GM21619 (cell line): ENCODE measurements around the gene FBLL1.
"Not testable (repeated sequence)": the region's sequence is repeated elsewhere in the genome, so short reads cannot be mapped to it uniquely, and the experiment has no call there.

Experiments used
- ATAC-seq: cut with Tn5 transposase; IDR thresholded peaks from one replicate; pipeline ENCODE4 v1.9.1; 2021; ENCODE audit not compliant: unreplicated experiment

FBLL1 gene

DNA sequence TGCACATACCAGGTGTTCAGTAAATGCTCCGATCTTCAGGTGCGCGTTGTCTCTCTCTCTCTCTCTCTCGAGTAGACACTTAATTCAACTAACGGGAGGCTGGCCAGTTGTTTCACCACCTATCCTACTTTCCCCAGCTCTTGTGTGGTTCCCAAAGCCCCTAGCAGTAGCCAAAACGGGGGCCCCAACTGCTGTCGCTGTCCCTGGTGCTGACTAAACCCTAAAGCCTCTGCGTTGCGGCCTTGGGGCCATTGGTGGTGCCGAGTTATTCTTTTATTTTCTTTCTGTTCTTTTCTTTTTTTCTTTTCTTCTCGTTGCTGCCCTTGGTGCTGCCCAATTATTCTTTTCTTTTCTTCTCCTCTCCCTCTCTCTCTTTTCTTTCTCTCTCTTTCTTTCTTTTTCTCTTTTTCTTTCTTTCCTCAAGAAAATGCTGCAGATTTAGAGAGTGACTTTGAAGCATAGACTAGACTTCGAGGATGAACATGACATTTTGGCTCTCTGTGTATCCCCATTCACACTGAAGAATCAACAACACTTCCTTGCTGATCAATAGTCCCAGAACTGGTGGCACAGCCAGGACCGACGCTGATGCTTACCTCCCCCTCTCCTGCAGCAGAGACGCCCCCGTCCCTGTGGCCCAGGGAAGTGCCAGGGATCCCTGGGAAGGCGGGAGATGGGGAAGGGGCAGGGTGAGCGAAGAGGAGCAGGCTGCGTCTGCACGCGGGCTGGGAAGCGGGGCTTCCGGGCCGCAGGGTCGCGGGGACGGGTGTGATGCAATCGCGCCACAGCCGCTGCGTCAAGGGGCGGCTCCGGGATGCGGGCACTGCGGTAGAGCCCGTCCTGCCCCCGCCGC is at the start of gene FBLL1:
Gene FBLL1 (plus strand): TSS at position 785 of the 853 bp plus-strand sequence. CDS start 200 bp downstream, outside the sequence.
- ATAC-seq: no peak

DNA sequence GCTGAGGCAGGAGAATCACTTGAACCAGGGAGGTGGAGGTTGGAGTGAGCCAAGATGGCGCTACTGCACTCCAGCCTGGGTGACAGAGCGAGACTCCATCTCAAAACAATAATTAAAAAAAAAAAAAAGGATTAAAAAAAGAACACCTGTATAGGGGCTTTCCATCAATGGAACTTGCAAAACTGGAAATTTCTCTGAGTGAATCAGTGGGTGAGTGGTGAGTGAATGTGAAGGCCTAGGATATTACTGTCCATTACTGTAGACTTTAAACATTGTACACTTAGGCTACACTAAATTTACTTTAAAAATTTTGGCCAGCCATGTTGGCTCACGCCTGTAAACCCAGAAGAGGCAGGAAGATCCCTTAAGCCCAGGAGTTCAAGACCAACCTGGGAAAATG is 48.5 kb upstream of the FBLL1 start:
- no peak for ATAC-seq

DNA sequence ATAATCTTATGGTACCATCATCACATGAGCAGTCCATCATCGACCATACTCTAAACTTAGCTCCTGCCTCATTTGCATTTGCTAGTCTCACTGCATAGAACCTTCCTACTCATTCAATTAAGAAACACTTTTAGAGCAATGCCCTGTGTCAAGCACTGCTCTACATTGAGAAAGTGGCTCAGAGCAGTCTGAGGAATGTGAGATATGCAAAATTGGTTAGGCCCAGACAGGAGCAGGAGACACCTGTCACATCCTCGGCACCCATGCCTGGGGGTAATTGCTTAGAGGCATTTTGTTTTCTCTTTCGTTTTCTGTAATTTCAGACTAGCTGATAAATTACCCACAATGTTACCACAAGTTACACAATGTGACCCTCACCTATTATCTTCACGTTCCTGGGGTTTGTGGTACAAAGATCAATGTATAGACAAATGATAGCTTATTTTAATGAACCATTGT is 47.7 kb upstream of the FBLL1 start:
- ATAC-seq: peak; percentile 95

GRCh38 chr5:168482361-168482760 is 46.7 kb upstream of the FBLL1 start:
- ATAC-seq: no peak

- ATAC-seq: peak; percentile 77
These were observed 42.8 kb upstream of the FBLL1 start, which contains the start of gene RARS1 for GRCh38 chr5:168486136-168486879. TSS of gene RARS1 (plus strand) at chr5:168486471. CDS start at chr5:168486499, 28 bp downstream.

DNA sequence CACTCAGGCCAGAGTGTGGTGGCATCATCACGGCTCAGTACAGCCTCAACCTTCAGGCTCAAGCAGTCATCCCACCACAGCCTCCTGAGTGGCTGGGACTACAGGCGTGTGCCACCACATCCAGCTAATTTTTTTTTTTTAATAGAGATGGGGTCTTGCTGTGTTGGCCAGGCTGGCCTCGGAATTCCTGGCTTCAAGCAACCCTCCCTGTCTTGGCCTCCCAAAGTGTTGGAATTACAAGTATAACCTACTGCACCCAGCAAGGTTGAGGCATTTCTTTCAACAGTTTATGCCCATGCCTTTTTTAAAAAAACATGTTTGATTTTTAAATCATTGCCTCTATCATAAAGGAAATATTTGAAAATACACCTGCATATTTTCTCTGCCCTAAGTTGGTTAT is 40.0 kb upstream of the FBLL1 start:
- ATAC-seq: no peak

DNA sequence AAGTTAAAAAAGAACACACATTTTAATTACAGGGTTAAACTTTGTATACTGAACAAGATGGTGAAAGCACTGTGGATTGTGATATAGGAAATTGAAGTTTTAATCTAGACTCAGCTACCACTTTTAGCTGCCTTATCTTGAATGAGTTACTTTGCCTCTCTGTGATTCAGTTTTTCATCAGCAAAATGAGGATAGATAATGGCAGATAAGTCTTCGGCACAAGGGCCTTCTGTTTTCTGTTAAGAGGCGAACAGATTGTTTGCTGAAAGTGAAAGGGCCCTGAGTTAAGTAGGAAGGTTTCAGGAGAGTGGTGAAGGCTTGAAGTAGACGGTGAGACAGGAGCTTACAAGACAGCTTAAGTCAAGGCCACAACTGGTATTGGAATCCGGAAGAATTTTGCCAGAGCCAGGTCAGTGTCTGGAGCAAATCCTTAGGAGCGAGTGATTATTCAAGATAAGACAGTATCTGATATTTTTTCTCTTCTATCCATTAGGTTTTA is 35.0 kb upstream of the FBLL1 start:
- ATAC-seq: no peak

DNA sequence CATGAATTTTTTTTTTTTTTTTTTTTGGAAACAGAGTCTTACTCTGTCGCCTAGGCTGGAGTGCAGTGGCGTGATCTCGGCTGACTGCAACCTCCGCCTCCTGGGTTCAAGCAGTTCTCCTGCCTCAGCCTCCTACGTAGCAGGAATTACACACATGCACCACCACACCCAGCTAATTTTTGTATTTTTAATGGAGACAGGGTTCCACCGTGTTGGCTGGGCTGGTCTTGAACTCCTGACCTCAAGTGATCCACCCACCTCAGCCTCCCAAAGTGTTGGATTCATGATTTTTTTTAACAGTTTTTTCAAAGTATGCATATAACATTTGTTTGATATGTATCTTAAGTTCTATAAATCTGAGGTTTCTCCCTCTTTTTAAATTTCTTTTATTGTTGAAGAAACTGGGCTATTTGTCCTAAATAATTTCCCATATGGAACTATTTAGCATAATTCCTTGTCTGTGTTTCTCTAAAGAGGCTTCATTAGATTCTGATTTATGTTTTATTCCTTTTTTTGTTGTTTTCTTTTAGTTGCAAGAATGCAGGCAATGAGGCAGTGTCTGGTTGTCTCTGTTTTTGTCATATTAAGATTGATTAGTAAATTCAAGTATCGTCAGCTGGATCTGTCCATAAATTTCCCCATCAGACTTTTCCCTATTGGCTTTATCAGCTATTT is 26.4 kb upstream of the FBLL1 start:
- ATAC-seq: no peak

DNA sequence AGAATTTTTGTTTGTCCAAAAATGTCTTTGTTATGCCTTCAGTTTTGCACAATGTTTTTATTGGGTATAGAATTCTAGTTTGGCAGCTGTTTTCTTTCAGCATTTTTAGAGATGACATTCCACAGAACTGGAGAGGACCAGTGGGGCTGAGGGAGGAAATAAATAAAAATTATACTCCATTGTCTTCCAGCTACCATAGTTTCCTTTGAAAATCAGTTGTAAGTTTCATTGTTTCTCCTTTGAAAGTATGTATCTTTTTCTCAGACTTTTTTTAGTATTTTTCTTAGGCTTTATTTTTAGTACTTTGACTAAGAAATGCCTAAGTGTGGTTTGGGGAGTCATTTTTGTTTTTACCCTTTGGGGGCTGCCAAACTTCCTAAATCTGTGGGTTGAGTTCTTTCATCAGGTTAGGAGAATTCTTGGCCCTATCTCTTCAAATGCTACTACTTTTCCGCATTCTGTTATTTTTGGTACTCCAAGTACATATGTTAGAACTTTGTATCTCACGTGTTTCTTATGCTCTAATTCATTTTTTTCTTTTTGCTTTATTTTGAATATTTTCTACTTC is 15.2 kb upstream of the FBLL1 start:
- ATAC-seq: no peak

DNA sequence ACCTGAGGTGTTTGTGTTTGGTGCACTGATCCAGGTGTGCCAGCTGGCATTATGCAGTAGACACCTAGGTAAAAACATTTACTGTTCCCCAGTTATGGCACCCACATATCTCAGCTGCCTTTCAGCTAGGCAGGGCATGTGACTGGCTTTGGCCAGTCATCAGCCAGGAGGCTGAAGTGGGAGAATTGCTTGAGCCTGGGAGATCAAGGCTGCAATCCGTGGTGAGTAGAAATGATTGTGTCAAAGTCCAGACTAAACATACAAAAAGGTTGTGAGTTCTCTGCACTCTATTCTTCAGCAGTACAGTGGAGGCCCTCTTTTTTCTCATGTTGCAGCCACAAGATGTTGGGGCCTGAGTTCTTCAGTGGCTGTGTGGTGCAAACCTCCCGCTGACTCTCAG is 3.2 kb upstream of the FBLL1 start:
- ATAC-seq: no peak

GRCh38 chr5:168527756-168528295 is 1.3 kb upstream of the FBLL1 start:
- no peak for ATAC-seq

DNA sequence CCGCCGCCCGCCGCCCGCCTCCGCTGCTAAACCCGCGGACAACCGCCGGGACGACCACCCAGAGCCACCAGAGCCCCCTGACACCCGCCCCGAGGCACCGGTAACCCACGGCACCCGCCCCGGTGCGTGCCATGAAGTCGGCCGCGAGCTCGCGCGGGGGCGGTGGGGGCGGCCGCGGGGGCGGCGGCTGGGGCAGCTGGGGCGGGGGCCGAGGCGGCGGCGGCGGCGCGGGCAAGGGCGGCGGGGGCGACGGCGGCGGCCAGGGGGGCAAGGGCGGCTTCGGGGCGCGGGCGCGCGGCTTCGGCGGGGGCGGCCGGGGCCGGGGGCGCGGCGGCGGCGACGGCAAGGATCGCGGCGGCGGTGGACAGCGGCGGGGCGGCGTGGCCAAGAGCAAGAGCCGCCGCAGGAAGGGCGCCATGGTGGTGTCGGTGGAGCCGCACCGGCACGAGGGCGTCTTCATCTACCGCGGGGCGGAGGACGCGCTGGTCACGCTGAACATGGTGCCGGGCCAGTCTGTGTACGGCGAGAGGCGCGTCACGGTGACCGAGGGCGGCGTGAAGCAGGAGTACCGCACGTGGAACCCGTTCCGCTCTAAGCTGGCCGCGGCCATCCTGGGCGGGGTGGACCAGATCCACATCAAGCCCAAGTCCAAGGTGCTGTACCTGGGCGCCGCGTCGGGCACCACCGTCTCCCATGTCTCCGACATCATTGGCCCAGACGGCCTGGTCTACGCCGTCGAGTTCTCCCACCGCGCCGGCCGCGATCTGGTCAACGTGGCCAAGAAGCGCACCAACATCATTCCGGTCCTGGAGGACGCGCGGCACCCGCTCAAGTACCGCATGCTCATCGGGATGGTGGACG is 499 bp downstream of the FBLL1 start:
- ATAC-seq: no peak

DNA sequence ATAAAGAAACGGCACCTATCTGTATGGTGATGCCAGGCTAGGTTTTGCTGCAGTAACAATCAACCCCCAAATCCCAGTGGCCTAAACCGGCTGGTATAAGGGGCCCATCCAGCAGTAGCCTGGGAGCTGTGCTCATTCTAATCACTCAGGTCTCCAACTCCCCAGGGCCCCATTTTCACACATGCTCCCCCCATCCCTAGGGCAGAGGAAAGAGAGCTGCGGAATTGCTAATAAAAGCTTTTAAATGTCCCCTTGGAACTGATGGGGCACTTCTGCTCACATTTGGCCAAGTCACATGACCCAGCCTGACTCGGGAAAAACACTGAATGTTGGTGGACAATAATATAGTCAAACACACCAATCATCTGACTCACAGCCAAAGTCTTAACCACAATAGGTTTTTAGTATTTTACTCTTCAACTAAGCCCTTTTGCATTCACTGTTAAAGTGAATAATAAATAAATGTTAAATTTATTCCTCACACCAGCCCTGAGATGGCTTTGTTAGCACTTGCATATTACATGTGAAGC is 1.6 kb downstream of the FBLL1 start:
- ATAC-seq: no peak

GRCh38 chr5:168531191-168531590 is 2.1 kb downstream of the FBLL1 start:
- no peak for ATAC-seq

DNA sequence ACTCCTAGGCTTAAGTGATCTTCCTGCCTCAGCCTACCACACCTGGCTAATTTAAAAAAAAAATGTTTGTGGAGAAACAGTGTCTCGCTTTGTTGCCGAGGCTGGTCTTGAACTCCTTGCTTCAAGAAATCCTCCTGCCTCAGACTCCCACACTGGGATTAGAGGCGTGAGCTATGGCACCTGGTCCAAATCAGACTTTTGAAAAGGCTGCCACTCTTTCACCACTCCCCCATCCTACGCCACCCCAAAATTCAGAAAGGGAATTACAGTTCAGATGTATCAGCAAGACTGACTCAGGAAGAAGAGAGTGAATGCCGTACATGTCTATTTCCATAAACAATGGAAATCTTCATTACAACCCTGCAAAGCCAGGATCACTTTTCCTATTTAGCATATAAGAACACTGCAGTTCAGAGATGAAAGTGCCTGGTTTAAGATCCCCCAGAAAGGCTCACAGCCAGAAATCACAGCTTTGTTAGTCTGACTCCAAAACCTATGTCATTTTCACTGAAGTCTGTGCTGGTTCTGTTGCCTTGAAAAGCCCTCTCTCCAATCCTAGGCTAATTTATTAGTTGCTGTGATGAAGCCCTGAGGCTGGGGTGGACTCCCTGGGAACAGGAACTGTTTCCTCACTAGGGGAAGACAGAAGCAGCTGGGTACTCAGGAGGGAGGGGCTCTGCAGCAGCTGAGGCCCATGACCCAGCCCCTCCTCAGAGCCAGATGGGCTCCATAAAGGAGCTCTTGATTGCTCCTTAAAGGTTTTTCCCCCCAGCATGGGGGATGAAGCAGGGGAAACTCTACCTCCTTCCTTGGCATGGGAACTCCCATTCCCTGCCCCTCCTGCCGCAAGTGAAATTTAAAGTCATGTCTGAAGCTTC is 3.1 kb downstream of the FBLL1 start:
- no peak for ATAC-seq

- not testable (repeated sequence) for ATAC-seq
These were observed 5.2 kb downstream of the FBLL1 start for GRCh38 chr5:168534351-168534750.

DNA sequence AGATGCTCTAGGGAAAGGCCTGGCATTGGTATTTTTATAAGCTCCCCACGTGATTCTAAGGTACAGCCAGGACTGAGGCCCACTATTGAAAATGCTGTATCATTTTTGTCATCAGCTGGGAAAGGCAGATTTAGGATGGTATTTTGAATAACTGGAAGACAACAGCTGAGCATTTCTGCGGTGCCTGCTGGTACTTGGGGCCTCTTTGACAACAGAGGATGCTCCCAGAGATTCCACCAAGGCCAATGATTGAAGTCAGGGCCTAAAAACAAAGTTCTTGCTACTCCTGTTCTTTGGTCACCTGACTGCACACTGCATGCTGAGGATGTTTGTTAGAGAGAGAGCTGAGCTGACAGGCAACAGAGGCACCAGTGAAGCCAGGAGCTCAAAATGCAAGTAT is 8.1 kb downstream of the FBLL1 start:
- no peak for ATAC-seq

GRCh38 chr5:168549554-168549953 is 20.4 kb downstream of the FBLL1 start:
- no peak for ATAC-seq
